K562 (cell line): ENCODE data around the gene CIAO2B. TPM values are rescaled to one million over a fixed set of nuclear protein-coding genes. Genes with fewer than 3 reads are reported as not detected.

ENCODE experiments used
- CBX8 ChIP-seq: fragments of 200-600 bp; sonication (generic); IDR thresholded peaks from 2 replicates; pipeline ENCODE4 v1.6.1; 2012; ENCODE audit warnings: borderline replicate concordance, mixed run types, low read depth, mild to moderate bottlenecking, moderate library complexity, mixed read lengths, low read length, control low read depth, inconsistent platforms; ENCODE audit not compliant: poor library complexity, severe bottlenecking; ENCODE audit errors: extremely low read depth
- ELF2 ChIP-seq: fragments of 250-450 bp; sonication (Bioruptor Pico); IDR thresholded peaks from 2 replicates; pipeline ENCODE4 v1.5.0; 2021; ENCODE audit warnings: mild to moderate bottlenecking
- JUND ChIP-seq, 2 experiments: IDR thresholded peaks; 2 replicates in 1 of 2; 3 replicates in 1 of 2; pipeline ENCODE4 v1.6.1; 2011; ENCODE audit warnings: borderline replicate concordance in 2 of 2, low read depth in 2 of 2, low read length in 2 of 2, improper control_type of control experiment in 1 of 2, missing biosample characterization in 1 of 2, missing genetic modification characterization in 1 of 2, missing genetic modification reagents in 1 of 2
- NFYB ChIP-seq: IDR thresholded peaks from 2 replicates; pipeline ENCODE4 v1.6.1; 2011; ENCODE audit warnings: mild to moderate bottlenecking, moderate library complexity; ENCODE audit not compliant: insufficient read length; ENCODE audit errors: extremely low read depth
- RAD21 ChIP-seq, 2 experiments: fragments of 250-450 bp in 1 of 2; fragments of 450-650 bp in 1 of 2; sonication (Bioruptor Pico) in 1 of 2; formaldehyde crosslinking in 1 of 2; IDR thresholded peaks in 1 of 2; conservative IDR thresholded peaks in 1 of 2; 2 replicates each; pipeline versions ENCODE4 v1.4.0 to v1.8.0; 2020 to 2022; ENCODE audit warnings: mild to moderate bottlenecking in 2 of 2, moderate library complexity in 1 of 2
- TBL1XR1 ChIP-seq, 2 experiments: IDR thresholded peaks; 2 replicates each; pipeline ENCODE4 v1.6.1; 2012; ENCODE audit warnings: improper control_type of control experiment in 2 of 2, low read length in 2 of 2, mild to moderate bottlenecking in 1 of 2
- TBP ChIP-seq: optimal IDR thresholded peaks from 2 replicates; pipeline ENCODE3; 2011; ENCODE audit warnings: low read depth, low read length, improper control_type of control experiment
- THAP12 ChIP-seq: fragments of 250-450 bp; sonication (Bioruptor Pico); IDR thresholded peaks from 2 replicates; pipeline ENCODE4 v1.9.0; 2021; ENCODE audit warnings: mild to moderate bottlenecking, inconsistent platforms
- XRCC4 ChIP-seq: IDR thresholded peaks from one replicate; pipeline ENCODE4 v1.6.1; 2011; ENCODE audit not compliant: insufficient read depth, insufficient read length; ENCODE audit errors: extremely low read depth
- ZNF511 ChIP-seq: sonication (generic); formaldehyde crosslinking; IDR thresholded peaks from 2 replicates; pipeline ENCODE4 v1.8.0; 2022; ENCODE audit warnings: mild to moderate bottlenecking, missing genetic modification reagents
- polyA plus RNA-seq, 8 experiments: library from polyadenylated mRNA; depleted of rRNA in 4 of 8; stranded (reverse) in 5 of 8; unstranded in 3 of 8; fragments of >200 nt; fragmentation: Nextera tagmentation in 2 of 8; fragmentation: Illumina TruSeq in 1 of 8; extraction: Ambion mirVana in 2 of 8; extraction: Trizol in 1 of 8; gene quantifications; 2 replicates each; pipeline versions ENCODE4 v1.2.1 to v1.2.3, GENCODE V29; 2011 to 2014; ENCODE audit warnings: inconsistent platforms in 1 of 8, missing spikeins in 1 of 8
- total RNA-seq, 7 experiments: library from RNA; depleted of rRNA in 6 of 7; stranded (reverse); fragments of >200 nt in 6 of 7; fragmentation: Illumina TruSeq in 2 of 7; extraction: Trizol in 2 of 7; gene quantifications; 2 replicates each; pipeline versions ENCODE4 v1.2.1 to v1.2.3, GENCODE V29; 2011 to 2021; ENCODE audit warnings: low replicate concordance in 1 of 7
- TF ChIP-seq, protein P1 (sequence below): sonication (generic); formaldehyde crosslinking; IDR thresholded peaks from 2 replicates; pipeline ENCODE4 v1.8.1; 2023; ENCODE audit warnings: missing genetic modification reagents, mild to moderate bottlenecking, borderline replicate concordance
- TF ChIP-seq, protein P2 (sequence below): IDR thresholded peaks from 2 replicates; pipeline ENCODE4 v1.6.1; 2012; ENCODE audit warnings: low read depth, low read length, improper control_type of control experiment, borderline replicate concordance

Gene CIAO2B
- total and polyA plus RNA-seq, 9 of the 15 experiments (the other 6 are each of a cell fraction or from before 2014, with no cell fraction given): 86.8 to 182 (median 113) TPM

DNA sequence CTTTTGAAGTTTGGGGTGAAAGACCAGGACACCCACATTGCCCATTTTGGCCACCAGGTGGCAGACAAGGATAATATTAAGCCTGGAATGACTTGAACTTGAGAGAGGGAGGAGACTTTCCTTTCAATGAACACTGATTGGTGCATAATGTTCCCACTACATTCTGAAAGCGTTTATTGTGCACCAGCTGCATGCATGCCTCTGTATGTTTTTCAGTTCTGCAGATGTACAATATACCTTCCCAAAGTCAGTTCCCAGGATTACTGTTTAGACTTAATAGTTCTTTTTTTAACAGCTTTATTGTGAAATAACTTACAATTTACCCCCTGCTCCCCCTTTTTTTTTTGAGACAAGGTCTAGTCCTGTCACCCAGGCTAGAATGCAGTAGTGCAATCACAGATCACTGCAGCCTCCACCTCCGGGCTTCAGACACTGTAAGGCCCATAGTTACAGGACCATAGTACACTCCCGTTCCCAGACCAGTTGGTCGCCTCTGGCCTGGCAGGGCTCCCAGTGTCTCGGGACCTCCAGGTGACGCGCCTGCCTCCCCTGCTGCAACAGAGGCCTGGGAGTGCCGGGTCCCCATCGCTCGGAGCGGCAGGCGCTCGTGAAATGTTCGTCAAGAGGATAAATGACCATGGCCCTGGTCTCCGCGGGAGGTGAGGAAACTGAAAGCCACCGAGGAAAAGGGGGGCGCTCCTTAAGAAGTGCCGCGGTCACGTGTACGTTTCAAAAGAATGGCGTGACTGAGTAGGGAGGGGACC is 13.3 kb upstream of the CIAO2B start (continued):
- TF ChIP-seq XRCC4: no peak
- no peak for TF ChIP-seq ELF2 (CRISPR knock-in tag)
- no peak for TF ChIP-seq CBX8
- no peak for TF ChIP-seq THAP12 (CRISPR knock-in tag)
- no peak for TF ChIP-seq TBP
- TF ChIP-seq, protein P1, sequence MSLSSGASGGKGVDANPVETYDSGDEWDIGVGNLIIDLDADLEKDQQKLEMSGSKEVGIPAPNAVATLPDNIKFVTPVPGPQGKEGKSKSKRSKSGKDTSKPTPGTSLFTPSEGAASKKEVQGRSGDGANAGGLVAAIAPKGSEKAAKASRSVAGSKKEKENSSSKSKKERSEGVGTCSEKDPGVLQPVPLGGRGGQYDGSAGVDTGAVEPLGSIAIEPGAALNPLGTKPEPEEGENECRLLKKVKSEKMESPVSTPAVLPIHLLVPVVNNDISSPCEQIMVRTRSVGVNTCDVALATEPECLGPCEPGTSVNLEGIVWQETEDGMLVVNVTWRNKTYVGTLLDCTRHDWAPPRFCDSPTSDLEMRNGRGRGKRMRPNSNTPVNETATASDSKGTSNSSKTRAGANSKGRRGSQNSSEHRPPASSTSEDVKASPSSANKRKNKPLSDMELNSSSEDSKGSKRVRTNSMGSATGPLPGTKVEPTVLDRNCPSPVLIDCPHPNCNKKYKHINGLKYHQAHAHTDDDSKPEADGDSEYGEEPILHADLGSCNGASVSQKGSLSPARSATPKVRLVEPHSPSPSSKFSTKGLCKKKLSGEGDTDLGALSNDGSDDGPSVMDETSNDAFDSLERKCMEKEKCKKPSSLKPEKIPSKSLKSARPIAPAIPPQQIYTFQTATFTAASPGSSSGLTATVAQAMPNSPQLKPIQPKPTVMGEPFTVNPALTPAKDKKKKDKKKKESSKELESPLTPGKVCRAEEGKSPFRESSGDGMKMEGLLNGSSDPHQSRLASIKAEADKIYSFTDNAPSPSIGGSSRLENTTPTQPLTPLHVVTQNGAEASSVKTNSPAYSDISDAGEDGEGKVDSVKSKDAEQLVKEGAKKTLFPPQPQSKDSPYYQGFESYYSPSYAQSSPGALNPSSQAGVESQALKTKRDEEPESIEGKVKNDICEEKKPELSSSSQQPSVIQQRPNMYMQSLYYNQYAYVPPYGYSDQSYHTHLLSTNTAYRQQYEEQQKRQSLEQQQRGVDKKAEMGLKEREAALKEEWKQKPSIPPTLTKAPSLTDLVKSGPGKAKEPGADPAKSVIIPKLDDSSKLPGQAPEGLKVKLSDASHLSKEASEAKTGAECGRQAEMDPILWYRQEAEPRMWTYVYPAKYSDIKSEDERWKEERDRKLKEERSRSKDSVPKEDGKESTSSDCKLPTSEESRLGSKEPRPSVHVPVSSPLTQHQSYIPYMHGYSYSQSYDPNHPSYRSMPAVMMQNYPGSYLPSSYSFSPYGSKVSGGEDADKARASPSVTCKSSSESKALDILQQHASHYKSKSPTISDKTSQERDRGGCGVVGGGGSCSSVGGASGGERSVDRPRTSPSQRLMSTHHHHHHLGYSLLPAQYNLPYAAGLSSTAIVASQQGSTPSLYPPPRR (CRISPR knock-in tag): no peak
- TF ChIP-seq, protein P2, sequence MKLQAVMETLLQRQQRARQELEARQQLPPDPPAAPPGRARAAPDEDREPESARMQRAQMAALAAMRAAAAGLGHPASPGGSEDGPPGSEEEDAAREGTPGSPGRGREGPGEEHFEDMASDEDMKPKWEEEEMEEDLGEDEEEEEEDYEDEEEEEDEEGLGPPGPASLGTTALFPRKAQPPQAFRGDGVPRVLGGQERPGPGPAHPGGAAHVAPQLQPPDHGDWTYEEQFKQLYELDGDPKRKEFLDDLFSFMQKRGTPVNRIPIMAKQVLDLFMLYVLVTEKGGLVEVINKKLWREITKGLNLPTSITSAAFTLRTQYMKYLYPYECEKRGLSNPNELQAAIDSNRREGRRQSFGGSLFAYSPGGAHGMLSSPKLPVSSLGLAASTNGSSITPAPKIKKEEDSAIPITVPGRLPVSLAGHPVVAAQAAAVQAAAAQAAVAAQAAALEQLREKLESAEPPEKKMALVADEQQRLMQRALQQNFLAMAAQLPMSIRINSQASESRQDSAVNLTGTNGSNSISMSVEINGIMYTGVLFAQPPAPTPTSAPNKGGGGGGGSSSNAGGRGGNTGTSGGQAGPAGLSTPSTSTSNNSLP: peak; percentile 73; the same call in 1 of the 2 replicates
- TF ChIP-seq NFYB: peak; percentile 72
- TF ChIP-seq JUND (IDR thresholded peaks at IDR 0.05; ENCODE audit: borderline replicate concordance, low read depth, low read length): peak; percentile 53; the same call in 1 of the 2 replicates
- TF ChIP-seq JUND (tag; IDR thresholded peaks at IDR 0.05; ENCODE audit: borderline replicate concordance, low read depth, low read length): no peak; the same call in 2 of the 3 replicates
- TF ChIP-seq ZNF511 (CRISPR knock-in tag): no peak
- TF ChIP-seq RAD21 (CRISPR knock-in tag; conservative IDR thresholded peaks at IDR 0.05 in 1 of 2, IDR thresholded peaks at IDR 0.05 in 1 of 2): peak; percentile 72 to 83
- TF ChIP-seq TBL1XR1 (IDR thresholded peaks at IDR 0.05; ENCODE audit: low read length in 2 of 2): peak in 1 of 2 experiments; percentile 29; a peak in 1 of 4 replicates
